Vagina (tissue), 2 donors: ENCODE measurements around the gene TUNAR. TPM values are rescaled to one million over a fixed set of nuclear protein-coding genes. Genes with fewer than 3 reads are reported as not detected.

Experiments used
- DNase-seq, 2 donors: peaks; one replicate each; pipeline ENCODE4 v3.0.0-alpha.2; 2017; ENCODE audit errors: extremely low spot score in 2 of 2
- H3K27ac ChIP-seq: fragments of 200-600 bp; sonication (generic); one replicate; pipeline ENCODE4 v1.5.1; 2019
- H3K27me3 ChIP-seq: fragments of 200-600 bp; sonication (generic); one replicate; pipeline ENCODE4 v1.5.1; 2019
- H3K36me3 ChIP-seq, 2 donors: fragments of 200-600 bp; sonication (generic); one replicate each; pipeline ENCODE4 v1.5.1; 2017 to 2019
- H3K4me1 ChIP-seq: fragments of 200-600 bp; sonication (generic); one replicate; pipeline ENCODE4 v1.5.1; 2019
- H3K4me3 ChIP-seq, 2 donors: fragments of 200-600 bp; sonication (generic); 1 replicate in 1 of 2; 2 replicates in 1 of 2; pipeline ENCODE4 v1.5.1; 2016 to 2019
- H3K9me3 ChIP-seq: fragments of 200-600 bp; sonication (generic); one replicate; pipeline ENCODE4 v1.5.1; 2019
- CTCF ChIP-seq, 3 experiments: fragments of 450-650 bp in 2 of 3; fragments of 200-600 bp in 1 of 3; sonication (generic) in 1 of 3; IDR thresholded peaks; one replicate each; pipeline ENCODE4 v1.5.1; 2017 to 2019; ENCODE audit warnings: antibody characterized with exemption in 3 of 3, mild to moderate bottlenecking in 2 of 3, moderate library complexity in 2 of 3
- POLR2A ChIP-seq, 2 donors: fragments of 450-650 bp; IDR thresholded peaks; one replicate each; pipeline ENCODE4 v1.6.1; 2017; ENCODE audit warnings: antibody characterized with exemption in 2 of 2, mild to moderate bottlenecking in 2 of 2, moderate library complexity in 2 of 2
- POLR2AphosphoS5 ChIP-seq, 2 donors: sonication (generic); formaldehyde crosslinking; IDR thresholded peaks; one replicate each; pipeline ENCODE4 v1.9.0; 2017; ENCODE audit warnings: antibody characterized with exemption in 2 of 2, mild to moderate bottlenecking in 2 of 2, low read depth in 1 of 2; ENCODE audit not compliant: insufficient read depth in 1 of 2
- intact Hi-C: fragments of 100-400 bp; cut with DNase I; formaldehyde crosslinking; loops from one replicate; pipeline ENCODE4 v1.15.1; 2023
- total RNA-seq: library from RNA; depleted of rRNA; stranded (reverse); fragments of >200 nt; gene quantifications from one replicate; pipeline ENCODE4 v1.2.3, GENCODE V29; 2016

Gene TUNAR
- total RNA-seq, 1 donor from 2014 or later: not detected

DNA sequence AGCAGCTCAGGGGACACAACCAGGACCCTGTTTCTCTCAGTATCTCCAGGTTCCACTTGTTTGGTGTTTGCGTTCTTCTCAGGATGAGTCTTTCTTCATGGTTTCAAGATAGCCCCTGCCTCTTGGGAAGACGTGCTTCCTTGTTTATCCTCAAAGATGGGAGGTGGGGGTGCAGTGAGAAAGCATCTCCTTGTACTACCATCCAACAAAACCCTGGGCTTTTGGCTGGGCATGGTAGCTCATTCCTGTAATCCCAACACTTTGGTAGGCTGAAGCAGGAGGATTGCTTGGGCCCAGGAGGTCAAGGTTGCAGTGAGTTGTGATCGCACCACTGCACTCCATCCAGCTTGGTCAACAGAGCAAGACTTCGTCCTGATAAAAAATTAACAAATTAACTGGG, 21.0 kb upstream of the TUNAR start:
- Histone ChIP-seq H3K9me3 (no peaks in the 10 kb centered on the region), H3K4me3 (no peak overlapping the region), H3K36me3 (no peaks in the 10 kb centered on the region), H3K27me3 (no peaks in the 10 kb centered on the region), H3K27ac (no peak overlapping the region), H3K4me1 (no peaks in the 10 kb centered on the region)
- intact Hi-C loops: no loop called here
- peak in 1 of 2 donors; percentile 79 for DNase-seq
- TF ChIP-seq CTCF (IDR thresholded peaks at IDR 0.05) (no peak), POLR2AphosphoS5 (IDR thresholded peaks at IDR 0.05; ENCODE audit: insufficient read depth in 1 of 2, low read depth in 1 of 2) (no peak), POLR2A (IDR thresholded peaks at IDR 0.05) (no peak)

DNA sequence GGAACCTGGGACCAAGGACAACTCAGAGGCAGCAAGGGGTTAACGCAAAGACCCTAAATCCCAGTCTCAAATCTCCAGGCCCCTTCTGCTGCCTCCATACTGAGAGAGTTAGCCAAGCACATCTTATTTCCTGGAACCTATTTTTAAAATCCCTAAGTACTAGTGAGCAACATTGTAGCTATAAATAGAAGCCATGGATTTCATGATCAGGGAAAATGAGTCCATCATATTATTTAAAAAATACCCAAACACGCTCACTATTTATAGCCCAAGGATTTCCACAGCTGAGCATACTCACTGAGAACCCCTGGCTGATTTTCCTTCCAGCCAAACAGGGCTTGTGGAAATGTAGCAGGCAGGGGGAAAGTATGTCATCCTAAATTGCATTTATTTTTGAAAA, 19.4 kb upstream of the TUNAR start:
- Histone ChIP-seq H3K27ac (no peak overlapping the region), H3K27me3 (no peaks in the 10 kb centered on the region), H3K4me3 (no peak overlapping the region), H3K9me3 (no peaks in the 10 kb centered on the region), H3K4me1 (no peaks in the 10 kb centered on the region), H3K36me3 (no peaks in the 10 kb centered on the region)
- intact Hi-C loops: no loop called here
- DNase-seq: no peak
- TF ChIP-seq CTCF (IDR thresholded peaks at IDR 0.05) (no peak), POLR2AphosphoS5 (IDR thresholded peaks at IDR 0.05; ENCODE audit: insufficient read depth in 1 of 2, low read depth in 1 of 2) (no peak), POLR2A (IDR thresholded peaks at IDR 0.05) (no peak)

DNA sequence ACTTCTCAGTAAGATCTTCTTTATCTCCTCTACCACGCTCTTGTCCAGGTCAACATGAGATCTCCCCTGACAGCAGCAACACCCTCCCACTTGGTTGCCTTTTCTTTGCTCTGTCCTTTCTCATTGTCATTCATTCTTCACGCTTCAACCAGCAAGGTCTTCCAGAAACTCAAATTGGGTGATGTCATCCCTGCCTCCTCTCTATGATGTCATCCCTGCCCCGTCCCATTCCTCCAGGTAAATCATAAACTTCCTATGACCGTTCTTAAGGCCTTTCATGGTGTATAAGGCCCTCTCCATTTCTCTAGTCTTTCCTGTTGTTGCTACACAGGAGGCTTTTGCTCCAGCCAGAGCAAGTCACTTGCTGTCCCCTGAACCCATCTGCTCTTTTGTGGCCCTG, 17.7 kb upstream of the TUNAR start:
- Histone ChIP-seq H3K36me3 (no peaks in the 10 kb centered on the region), H3K4me3 (no peak overlapping the region), H3K9me3 (no peaks in the 10 kb centered on the region), H3K4me1 (no peaks in the 10 kb centered on the region), H3K27me3 (no peaks in the 10 kb centered on the region), H3K27ac (no peak overlapping the region)
- peak in 1 of 2 donors; percentile 49 for DNase-seq
- TF ChIP-seq CTCF (IDR thresholded peaks at IDR 0.05): no peak
- no peak for TF ChIP-seq POLR2A (IDR thresholded peaks at IDR 0.05)
- no peak for TF ChIP-seq POLR2AphosphoS5 (IDR thresholded peaks at IDR 0.05; ENCODE audit: insufficient read depth in 1 of 2, low read depth in 1 of 2)
- intact Hi-C loops: no loop called here

GRCh38 chr14:95862243-95862642, 14.4 kb upstream of the TUNAR start:
- H3K9me3 ChIP-seq: no peaks in the 10 kb centered on the region
- no peaks in the 10 kb centered on the region for H3K27me3 ChIP-seq
- intact Hi-C loops: no loop called here
- no peak for TF ChIP-seq POLR2AphosphoS5 (IDR thresholded peaks at IDR 0.05; ENCODE audit: insufficient read depth in 1 of 2, low read depth in 1 of 2)
- no peak for TF ChIP-seq POLR2A (IDR thresholded peaks at IDR 0.05)
- no peak for TF ChIP-seq CTCF (IDR thresholded peaks at IDR 0.05)
- no peak overlapping the region for H3K4me3 ChIP-seq
- H3K27ac ChIP-seq: no peak overlapping the region
- no peaks in the 10 kb centered on the region for H3K4me1 ChIP-seq
- H3K36me3 ChIP-seq: no peaks in the 10 kb centered on the region
- DNase-seq: peak in 1 of 2 donors; percentile 7

DNA sequence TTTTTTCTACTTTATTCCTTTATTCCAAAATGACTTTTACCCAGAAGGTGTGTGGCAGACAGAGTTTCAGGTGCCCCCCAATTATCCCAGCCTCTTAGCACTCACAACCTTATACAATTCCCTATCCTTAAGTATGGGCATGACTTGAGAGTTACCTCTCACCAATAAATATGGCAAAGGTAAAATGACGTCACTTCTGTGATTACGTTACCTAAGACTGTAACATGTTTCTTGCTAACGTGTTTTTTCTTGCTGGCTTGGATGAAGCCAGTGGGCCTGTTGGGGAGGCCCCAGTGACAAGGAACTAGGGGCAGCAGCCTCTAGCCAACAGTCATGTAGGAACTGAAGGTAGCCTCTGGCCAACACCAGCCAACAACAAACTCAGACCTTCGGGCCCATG, 13.3 kb upstream of the TUNAR start:
- H3K4me3 ChIP-seq: no peak overlapping the region
- no peaks in the 10 kb centered on the region for H3K4me1 ChIP-seq
- intact Hi-C loops: no loop called here
- no peaks in the 10 kb centered on the region for H3K27me3 ChIP-seq
- TF ChIP-seq CTCF (IDR thresholded peaks at IDR 0.05) (no peak), POLR2A (IDR thresholded peaks at IDR 0.05) (no peak), POLR2AphosphoS5 (IDR thresholded peaks at IDR 0.05; ENCODE audit: insufficient read depth in 1 of 2, low read depth in 1 of 2) (no peak)
- peak in 1 of 2 donors; percentile 40 for DNase-seq
- H3K9me3 ChIP-seq: no peaks in the 10 kb centered on the region
- no peak overlapping the region for H3K27ac ChIP-seq
- no peaks in the 10 kb centered on the region for H3K36me3 ChIP-seq
